ENCODE results near the gene DYNLT2B. TPM values are rescaled to one million over a fixed set of nuclear protein-coding genes. Genes with fewer than 3 reads are reported as not detected.

The DYNLT2B gene
- total and polyA plus RNA-seq, 11 donors, result 1.9 to 8.8 (median 3.6) TPM

- Histone ChIP-seq H3K9me3 (no peaks in the 10 kb centered on the region), H3K27me3 (no peaks in the 10 kb centered on the region), H3K4me1 (peaks cover 0 to 9% (median 0%) of the 10 kb centered on the region in 12 donors), H3K4me3 (no peak overlapping the region), H3K36me3 (no peaks in the 10 kb centered on the region), H3K27ac (no peak overlapping the region)
- TF ChIP-seq POLR2A (IDR thresholded peaks at IDR 0.05) (no peak), CTCF (IDR thresholded peaks at IDR 0.05) (no peak)
- DNase-seq (no peak), ATAC-seq (no peak)
- intact Hi-C loops (cut with DNase I), result no loop called here
- WGBS, 4 donors, result 80 to 86% (median 86%) methylated on average over 7 of the region's 7 CpGs
Measured at GRCh38 chr3:196341137-196341536, 23.1 kb upstream of the DYNLT2B start.

GRCh38 chr3:196340466-196340865, 22.4 kb upstream of the DYNLT2B start:
- no peak overlapping the region for H3K4me3 ChIP-seq
- intact Hi-C loops (cut with DNase I), result no loop called here
- H3K27me3 ChIP-seq, result no peaks in the 10 kb centered on the region
- 73 to 85% (median 81%) methylated on average over 2 of the region's 2 CpGs for WGBS, 4 donors
- TF ChIP-seq CTCF (IDR thresholded peaks at IDR 0.05) (no peak), POLR2A (IDR thresholded peaks at IDR 0.05) (no peak)
- H3K4me1 ChIP-seq, result peaks cover 0 to 9% (median 0%) of the 10 kb centered on the region in 12 donors
- H3K27ac ChIP-seq, result no peak overlapping the region
- ATAC-seq, result no peak
- no peak for DNase-seq
- H3K9me3 ChIP-seq, result no peaks in the 10 kb centered on the region
- H3K36me3 ChIP-seq, result no peaks in the 10 kb centered on the region

- no peaks in the 10 kb centered on the region for H3K27me3 ChIP-seq
Measured at GRCh38 chr3:196339493-196340254, 21.6 kb upstream of the DYNLT2B start.

GRCh38 chr3:196339044-196339443, 21.0 kb upstream of the DYNLT2B start:
- H3K4me1 ChIP-seq, result no peaks in the 10 kb centered on the region
- H3K4me3 ChIP-seq, result no peak overlapping the region
- DNase-seq (no peak), ATAC-seq (no peak)
- H3K27ac ChIP-seq, result no peak overlapping the region
- no peaks in the 10 kb centered on the region for H3K9me3 ChIP-seq
- WGBS, 4 donors, result 88 to 91% (median 91%) methylated on average over 6 of the region's 6 CpGs
- TF ChIP-seq POLR2A (IDR thresholded peaks at IDR 0.05), result no peak
- no peak for TF ChIP-seq CTCF (IDR thresholded peaks at IDR 0.05)
- no peaks in the 10 kb centered on the region for H3K27me3 ChIP-seq
- intact Hi-C loops (cut with DNase I), result no loop called here
- no peaks in the 10 kb centered on the region for H3K36me3 ChIP-seq

More at GRCh38 chr3:196339493-196340254, 21.6 kb upstream of the DYNLT2B start:
- no peak overlapping the region for H3K27ac ChIP-seq
- WGBS, 4 donors, result 88 to 90% (median 89%) methylated on average over 21 of the region's 21 CpGs
- no peak for ATAC-seq
- no peak for TF ChIP-seq CTCF (IDR thresholded peaks at IDR 0.05)
- no peak for TF ChIP-seq POLR2A (IDR thresholded peaks at IDR 0.05)
- H3K4me1 ChIP-seq, result peaks cover 0 to 4% (median 0%) of the 10 kb centered on the region in 12 donors
- H3K36me3 ChIP-seq, result no peaks in the 10 kb centered on the region
- DNase-seq, result no peak
- intact Hi-C loops (cut with DNase I), result no loop called here
- no peaks in the 10 kb centered on the region for H3K9me3 ChIP-seq
- H3K4me3 ChIP-seq, result no peak overlapping the region
